NCI-H524 treated with DMSO at 0.1 percent for 48 hours (cell line): ENCODE measurements around the gene SHB.
"Not testable (repeated sequence)": the region's sequence is repeated elsewhere in the genome, so short reads cannot be mapped to it uniquely, and the experiment has no call there.

Experiments
- DNase-seq: peaks from one replicate; lab custom pipeline; 2025; lab: John Stamatoyannopoulos, UW

SHB gene

DNA sequence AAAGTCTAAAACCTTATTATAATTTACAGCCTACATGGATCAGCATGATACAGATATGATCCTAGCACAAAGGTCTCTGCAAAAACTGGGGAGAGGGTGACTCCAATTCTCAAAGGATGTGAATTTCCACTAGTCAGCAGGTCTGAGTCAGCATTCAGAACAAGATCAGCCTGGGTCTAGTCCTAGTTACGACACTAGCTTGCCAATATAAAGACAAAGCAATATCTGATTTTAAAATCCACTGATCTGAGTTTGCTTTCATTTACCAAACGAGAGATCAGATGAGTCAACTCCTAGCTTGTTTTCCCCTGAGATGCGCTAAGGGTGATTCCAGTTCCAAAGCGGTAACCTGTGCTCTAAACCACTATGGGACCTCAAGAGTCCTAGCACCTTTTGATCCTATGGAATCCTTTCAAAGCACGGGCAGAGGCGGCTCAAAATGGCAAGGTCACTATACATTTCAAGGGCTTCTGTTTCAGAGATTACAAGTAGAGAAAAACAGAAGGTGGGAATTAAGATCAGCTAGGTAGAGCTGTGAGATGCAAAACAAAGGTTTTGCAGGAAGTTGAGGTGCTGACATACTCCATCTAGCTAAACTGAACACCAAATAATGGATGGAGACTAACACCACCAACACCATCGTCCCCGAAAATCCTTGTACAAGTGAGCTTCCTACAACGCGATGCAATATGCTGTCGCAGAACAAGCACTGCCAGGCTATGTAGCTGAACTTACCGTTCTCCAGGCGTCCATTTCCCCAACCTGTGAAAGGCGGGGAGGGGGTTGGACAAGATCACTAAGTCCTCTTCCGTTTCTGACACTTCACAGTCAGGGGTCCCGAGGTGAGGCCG, 166.0 kb downstream of the SHB start:
- no peak for DNase-seq

DNA sequence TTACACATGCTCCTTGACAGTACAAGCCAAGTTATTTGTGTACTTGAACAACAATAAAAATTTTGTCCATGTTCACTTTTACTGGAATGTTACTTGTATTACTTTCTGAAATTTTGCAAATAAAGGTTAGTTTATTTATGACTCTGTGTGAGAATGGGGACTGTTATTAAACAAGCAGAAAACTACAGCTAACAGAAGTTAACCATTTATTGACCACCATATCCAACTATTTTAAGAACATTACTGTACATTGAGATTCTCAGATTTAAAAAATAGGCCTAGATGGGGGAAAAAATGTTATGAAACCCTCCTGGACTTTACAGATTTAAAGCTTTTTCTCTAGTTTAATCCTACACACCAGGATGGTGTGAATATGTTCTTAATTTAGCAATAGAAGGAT, 166.9 kb downstream of the SHB start:
- DNase-seq, result no peak

DNA sequence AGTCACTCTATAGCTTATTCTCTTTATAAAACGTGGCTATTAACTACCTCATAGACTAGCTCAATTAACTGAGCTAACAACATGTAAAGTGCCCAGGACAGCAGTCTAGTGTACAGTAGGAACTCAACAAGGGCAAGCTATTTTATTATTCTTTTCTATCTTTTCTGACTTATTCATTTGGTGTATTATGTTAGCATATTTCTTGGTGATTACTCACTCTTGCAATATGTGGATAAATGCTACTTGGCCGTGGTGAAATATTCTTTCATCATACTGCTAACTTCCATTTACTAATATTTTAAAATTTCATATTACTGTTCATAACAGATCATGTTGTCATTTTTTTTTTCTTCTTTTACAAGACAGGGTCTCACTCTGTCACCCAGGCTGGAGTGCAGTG, 170.0 kb downstream of the SHB start:
- DNase-seq, result no peak

DNA sequence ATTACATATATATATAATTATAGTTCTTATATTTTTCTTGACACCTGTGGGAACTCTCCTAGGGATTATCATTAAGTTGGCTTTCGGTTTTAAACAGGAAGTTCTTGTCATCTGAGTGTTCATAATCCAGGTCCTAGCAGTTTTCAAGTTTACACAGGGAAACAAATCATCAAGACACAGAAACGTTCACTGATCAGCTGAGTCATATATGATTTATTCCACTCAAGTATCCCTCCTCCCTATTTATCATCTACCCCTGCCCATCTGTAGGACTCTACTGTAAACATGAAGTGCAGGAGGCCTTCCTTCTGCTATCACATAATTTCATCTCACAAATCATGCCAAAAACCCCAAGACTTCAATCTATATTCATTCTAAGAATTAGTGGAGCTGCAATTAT, 171.4 kb downstream of the SHB start:
- no peak for DNase-seq

- DNase-seq, result no peak
These were observed 177.0 kb downstream of the SHB start for GRCh38 chr9:37892063-37892462.

DNA sequence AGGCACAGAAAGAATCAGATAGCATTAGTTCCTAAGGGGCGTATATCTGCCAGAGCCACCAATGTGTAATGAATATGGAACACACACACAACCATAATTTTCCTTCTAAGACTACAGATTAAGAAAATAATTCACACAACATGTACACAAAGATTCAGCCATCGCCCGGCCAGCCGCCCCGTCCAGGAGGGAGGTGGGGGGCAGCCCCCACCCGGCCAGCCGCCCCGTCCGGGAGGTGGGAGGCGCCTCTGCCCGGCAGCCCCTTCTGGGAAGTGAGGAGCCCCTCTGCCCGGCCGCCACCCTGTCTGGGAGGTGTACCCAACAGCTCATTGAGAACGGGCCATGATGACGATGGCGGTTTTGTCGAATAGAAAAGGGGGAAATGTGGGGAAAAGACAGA, 178.0 kb downstream of the SHB start:
- DNase-seq, result not testable (repeated sequence)

DNA sequence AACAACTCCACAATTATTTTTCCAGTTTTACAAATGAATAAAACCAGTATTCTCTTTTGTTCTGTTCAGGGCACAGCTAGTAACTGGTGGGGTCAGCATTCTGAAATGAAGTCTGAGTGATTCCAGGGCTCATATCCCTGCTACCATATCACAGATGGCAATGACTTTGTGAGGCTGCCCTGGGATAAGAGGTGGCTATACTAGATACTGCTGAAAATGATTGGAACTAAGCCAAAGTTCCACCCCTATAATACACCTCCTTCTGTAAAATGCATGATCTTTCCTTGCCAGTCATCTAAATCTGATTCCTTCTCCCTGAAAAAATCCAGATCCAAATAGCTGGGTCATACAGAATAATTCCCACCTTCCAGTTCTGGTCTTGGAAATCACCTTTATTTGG, 179.5 kb downstream of the SHB start:
- DNase-seq, result no peak

DNA sequence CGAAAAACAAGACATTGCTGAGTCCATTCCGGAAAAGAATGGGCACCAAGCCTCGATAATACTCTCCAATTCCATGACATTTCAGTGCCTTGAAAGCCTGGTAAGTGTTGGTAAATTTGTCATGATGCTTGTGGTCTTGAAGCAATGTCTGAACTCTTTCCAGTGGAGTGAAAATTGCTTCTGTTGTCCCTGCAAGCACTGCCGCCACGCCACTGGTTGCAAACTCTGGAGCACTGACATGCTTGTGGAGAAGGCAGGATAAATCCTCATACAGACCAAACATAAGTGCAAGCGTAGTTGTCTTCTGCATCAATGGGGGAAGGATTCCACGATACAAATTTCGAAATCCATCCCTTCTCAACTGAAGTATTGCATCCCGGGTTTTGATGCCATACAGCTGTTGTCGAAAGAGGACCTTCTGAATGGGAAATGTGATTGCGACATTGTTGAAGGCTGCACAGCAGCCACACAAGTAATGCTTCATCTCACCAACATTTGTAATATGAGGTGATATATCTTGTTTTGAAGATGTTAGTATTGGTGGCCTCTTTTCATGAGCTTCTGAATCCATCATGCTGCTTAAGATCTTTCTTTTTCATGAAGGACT, 180.9 kb downstream of the SHB start:
- not testable (repeated sequence) for DNase-seq

DNA sequence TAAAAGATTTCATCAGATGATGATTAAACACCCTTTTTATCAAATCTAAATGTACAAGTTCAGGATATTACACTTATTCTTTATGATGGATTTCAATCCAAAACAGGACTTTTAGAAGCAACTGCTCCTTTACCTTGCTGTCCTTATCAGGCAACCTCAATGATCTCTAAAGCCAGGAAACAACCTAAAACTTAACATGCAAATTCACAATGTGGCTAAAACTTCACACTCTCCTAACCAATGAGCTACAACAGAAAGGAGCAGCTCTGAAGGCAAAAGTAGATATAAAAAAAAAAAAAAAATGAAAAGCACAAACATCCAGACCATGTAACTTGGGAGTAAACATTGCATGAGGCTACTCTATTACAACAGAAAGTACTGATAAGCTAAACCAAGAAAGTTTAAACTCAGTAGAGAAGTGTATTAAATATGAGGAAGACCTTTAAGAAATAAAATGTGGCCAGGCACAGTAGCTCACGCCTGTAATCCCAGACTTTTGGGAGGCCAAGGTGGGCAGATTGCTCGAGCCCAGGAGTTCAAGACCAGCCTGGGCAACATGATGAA, 188.0 kb downstream of the SHB start:
- no peak for DNase-seq

- no peak for DNase-seq
These were observed 192.7 kb downstream of the SHB start for GRCh38 chr9:37876376-37876775.

- no peak for DNase-seq
These were observed 195.1 kb downstream of the SHB start for GRCh38 chr9:37873955-37874354.

- DNase-seq, result no peak
These were observed 198.2 kb downstream of the SHB start for GRCh38 chr9:37870799-37871176.

GRCh38 chr9:37870081-37870798, 198.8 kb downstream of the SHB start:
- no peak for DNase-seq
